ENCODE results near the gene CLCN3.
"Not testable (repeated sequence)": the region's sequence is repeated elsewhere in the genome, so short reads cannot be mapped to it uniquely, and the experiment has no call there.

Gene CLCN3

DNA sequence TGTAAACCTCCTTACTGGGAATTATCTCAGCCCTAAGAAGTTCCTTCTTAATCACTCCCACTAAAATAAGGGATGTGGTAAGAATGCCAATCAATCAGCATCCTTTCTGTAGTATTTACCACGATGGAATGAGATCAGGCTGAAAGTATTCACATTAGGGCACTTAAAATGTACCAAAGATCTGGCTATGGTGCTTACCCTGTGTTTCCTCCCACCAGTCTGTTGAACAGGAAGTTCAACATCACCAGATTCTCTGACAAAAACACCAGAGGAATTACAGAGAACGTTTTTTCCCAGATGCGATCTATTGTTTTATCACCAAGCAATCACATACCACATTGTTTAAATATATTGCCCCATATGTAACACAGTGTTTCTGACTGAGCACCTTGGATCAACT lies 2.1 kb upstream of the CLCN3 start:
- peak; percentile 22 to 71 for DNase-seq

DNA sequence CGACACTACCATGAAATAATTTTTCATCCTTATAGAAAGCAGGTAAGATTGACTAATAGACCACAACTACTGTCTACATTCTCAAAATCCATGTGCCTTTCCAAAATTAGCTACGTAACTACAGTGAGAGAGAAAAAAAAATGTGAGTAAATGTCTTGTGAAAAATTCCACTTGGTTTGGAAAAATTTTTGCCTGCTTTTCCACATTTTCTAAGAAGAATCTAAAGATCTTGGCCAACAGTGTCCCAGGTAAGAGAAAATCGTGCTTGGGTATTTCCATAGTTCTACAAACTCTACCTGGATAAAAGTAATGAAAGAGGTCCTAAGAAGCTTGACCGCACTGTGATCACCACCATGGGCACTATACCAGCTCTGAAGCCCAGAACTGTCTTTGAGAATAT lies 1.4 kb upstream of the CLCN3 start:
- no peak for DNase-seq

DNA sequence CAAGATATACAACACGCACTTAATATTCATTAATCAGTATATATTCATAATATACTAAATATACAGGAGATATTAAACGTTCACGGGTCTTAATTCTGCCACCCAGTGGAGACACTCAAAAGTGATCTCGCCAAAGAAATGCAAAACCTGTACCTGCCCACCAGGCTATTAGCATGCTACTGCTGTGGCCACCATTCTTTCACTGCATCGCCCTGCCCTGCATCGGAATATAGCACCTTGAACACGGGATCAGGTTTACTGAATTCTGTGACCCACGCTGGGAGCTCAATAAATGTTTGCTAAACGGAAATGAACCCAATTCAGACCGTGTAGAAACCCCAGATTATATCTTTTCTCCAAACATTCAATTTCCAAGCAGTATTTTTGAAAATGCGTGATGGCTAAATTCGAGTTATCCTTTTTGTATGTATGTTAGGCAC lies 840 bp upstream of the CLCN3 start:
- peak in 1 of 2 donors; percentile 40 for DNase-seq

DNA sequence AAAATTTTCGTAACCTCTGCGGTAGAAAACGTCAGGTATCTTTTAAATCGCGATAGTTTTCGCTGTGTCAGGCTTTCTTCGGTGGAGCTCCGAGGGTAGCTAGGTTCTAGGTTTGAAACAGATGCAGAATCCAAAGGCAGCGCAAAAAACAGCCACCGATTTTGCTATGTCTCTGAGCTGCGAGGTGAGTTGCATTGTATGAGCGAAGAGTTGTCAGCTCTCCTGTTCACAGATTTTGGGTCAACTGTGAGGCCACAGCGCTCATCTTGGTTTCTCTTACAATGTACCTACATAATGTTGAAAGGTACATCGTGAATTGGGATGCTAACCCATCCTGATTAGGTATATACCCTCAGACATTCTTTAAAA lies 486 bp downstream of the CLCN3 start:
- peak in 1 of 2 donors; percentile 24 for DNase-seq

DNA sequence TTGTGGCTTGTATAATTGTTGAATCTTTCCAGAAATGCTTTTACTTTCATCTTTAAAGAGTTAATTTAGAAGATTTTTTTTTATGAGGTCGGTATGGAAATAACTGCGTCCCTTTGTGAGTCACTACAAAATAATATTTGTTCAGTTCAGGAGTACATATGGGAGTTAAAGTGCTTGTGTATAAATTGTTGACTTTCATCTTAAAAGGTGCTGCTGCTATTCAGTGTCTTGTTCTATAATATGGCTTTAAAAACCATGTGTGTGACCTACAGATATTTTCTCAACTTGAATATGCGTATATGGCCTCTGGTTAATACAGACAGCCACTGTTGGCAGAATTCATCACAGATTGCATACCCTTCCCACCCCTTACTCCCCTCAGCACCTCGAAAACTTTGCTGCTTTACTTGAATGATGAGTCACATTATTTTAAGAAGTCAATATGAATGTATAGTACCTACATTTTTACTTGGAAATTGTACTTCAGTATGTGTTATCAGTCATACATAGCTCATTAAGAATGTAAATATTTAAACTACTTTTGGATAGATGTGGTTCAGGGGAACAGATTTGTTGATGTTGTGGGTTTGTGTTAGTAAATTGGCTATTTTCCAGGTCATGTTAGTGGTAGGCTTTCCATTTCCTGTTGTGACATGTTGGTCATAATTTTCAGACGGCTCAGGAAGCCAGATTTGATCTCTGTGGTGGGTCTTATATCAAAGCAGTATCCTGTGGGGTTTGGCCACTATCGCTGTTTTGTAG lies 1.5 kb downstream of the CLCN3 start:
- DNase-seq: peak; percentile 40 to 42

DNA sequence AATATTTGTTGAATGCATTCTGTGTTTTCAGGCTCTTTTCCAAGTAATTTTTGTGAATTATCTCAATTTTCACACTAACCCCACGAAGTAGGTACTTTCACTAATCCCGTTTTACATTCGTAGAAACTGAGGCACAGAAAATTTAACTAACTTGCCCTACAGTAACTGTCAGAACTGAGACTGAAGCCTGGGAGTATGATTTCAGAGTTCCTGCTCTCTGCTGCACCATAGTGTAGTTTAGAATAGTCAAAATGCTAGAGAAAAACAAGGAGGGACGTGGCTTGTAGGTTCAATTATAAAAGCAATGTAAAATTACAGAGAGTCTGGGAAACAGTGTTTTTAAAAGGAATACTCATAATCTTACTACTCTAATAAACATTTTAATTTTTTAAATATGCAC lies 2.2 kb downstream of the CLCN3 start:
- no peak for DNase-seq

DNA sequence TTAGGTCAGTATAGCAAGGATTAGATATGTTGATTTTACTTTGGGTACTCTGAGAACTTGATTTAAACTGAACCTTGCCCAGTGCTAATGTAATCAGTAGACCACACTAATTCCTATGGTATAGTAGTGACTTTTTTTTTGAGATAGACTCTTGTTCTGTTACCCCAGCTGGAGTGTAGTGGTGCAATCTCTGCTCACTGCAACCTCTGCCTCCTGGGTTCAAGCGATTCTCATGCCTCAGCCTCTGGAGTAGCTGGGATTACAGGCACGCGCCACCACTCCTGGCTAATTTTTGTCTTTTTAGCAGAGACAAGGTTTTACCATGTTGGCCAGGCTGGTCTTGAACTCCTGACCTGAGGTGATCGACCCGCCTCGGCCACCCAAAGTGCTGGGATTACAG lies 3.6 kb downstream of the CLCN3 start:
- not testable (repeated sequence) for DNase-seq

DNA sequence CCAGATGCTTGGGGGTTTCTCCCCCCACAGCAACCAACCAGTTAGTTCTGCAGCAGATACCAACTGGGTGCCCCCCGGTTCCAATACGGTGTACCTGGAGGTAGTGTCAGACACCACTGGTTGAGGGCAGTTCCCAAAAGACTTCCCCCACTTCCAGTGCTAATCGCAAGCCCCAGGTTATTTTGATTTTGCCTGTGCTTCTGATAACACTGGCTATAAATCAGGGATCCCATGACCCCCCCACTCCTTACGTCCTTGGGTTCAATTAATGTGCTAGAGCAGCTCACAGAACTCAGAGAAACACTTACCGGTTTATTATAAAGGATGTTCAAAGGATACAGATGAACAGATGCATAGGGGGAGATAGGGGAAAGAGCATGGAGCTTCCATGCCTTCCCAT lies 5.5 kb downstream of the CLCN3 start:
- DNase-seq: no peak

DNA sequence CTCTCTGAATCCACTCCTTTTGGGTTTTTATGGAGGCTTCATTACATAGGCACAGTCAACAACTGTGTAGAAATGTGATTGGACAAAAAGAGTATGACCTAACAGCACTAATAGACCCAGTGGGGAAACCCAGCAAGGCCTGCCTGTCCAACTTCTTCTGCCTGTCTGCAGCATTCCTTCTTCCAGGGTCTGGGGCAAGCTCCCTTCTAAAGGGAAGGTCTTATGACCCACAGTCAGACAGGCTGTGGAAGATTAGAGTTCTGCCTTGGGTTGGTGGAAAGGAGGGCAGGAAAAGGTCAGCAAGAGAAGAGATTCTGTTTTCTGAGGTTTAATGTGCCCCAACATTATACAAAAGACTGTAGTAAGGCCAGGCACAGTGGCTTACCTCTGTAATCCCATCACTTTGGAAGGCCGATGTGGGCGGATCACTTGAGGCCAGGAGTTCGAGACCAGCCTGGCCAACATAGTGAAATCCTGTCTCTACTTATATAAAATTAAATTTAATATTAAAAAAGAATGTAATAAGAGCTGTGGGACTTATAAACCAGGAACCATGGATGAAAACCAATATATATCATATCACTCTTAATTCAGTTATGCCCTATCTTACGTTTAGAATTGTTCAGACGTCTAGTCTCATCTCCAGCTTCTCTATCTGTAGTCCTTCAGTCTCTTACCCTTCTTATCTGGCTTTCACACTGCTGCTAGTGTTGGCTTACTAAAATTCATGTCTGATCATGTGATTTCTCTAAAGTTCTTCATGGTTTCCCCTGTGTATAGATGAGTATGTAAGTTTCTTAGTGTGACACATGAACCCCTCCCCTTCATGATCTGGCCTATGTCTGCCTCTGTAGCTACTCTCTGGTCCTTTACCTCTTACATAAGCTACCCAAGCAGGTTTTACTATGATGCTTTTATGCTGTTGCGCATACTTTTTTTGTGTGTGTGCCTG lies 6.2 kb downstream of the CLCN3 start:
- no peak for DNase-seq

DNA sequence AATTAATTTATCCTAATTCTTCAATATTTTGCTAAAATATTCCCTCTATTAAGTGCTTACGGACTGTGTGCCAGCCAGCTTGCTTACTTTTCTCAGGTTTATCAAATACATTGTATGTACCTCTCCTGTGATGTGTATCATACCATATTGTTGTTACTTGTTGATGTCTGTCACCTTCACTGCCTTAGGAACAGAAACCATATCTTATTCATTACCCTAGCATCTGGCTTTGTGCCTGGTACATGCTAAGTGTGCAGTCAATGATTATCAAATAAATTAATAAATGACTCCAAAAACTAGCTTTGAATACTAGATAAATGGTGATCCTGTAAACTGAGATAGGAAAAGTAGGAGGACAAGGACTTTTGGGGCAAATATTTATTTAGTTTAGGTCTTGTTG lies 6.9 kb downstream of the CLCN3 start:
- no peak for DNase-seq

DNA sequence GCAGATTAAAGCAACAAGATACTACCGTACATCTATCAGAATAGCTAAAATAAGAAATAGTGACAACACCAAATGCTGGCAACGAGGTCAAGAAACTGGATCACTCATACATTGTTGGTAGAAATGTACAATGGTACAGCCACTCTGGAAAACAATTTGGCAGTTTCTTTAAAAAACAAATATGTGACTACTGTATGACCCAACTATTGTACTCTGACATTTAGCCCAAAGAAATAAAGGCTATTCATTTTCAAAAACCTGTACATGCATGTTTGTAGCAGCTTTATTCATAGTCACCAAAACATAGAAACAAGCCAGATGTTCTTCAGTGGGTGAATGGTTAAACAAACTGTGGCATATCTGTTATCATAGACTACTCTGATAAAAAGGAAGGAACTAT lies 8.2 kb downstream of the CLCN3 start:
- DNase-seq: no peak

DNA sequence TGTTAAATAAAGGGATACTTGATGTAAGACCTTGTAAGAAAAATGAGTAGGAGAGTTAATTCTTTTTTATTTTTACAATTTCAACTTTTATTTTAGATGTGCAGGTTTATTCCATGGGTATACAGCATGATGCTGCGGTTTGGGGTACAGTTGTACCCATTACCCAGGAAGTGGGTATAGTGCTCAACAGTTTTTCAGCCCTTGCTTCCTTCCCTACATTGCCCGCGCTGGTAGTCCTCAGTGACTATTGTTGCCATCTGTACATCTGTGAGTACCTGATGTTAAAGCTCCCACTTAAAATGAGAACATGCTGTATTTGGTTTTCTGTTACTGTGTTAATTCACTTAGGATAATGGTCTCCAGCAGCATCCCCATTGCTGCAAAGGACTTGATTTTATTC lies 9.7 kb downstream of the CLCN3 start:
- DNase-seq: no peak

DNA sequence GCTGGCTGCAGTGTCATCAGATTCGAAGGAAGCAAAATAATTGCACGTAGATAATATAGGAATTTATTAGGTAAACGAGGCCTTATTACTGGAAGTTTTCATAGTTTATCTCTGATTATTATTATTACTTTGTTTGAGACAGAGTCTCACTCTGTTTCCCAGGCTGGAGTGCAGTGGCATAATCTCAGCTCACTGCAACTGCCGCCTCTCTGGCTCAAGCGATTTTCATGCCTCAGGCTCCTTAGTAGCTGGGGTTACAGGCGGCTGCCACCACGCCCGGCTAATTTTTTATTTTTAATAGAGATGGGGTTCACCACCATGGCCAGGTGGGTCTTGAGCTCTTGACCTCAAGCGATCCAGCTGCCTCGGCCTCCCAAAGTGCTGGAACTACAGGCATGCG lies 12.5 kb downstream of the CLCN3 start:
- DNase-seq: no peak

DNA sequence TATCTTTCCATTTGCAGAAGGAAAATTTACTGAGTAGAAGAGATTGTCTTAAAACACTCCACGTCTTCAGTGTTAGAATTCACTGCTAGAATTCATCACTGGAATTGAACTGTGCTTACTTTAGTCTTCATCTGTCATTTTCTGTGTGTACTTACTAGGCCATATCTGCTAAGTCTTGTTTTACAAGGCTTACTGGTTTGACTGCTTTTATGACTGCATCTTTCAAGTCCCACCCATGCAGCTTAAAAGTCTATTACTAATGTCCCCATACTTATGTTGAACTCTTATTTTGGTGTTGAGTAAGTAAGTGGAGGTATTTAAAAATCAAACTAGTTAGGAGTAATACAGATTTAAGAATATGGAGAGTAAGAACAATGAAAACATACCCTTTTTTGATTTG lies 14.6 kb downstream of the CLCN3 start:
- DNase-seq: no peak

DNA sequence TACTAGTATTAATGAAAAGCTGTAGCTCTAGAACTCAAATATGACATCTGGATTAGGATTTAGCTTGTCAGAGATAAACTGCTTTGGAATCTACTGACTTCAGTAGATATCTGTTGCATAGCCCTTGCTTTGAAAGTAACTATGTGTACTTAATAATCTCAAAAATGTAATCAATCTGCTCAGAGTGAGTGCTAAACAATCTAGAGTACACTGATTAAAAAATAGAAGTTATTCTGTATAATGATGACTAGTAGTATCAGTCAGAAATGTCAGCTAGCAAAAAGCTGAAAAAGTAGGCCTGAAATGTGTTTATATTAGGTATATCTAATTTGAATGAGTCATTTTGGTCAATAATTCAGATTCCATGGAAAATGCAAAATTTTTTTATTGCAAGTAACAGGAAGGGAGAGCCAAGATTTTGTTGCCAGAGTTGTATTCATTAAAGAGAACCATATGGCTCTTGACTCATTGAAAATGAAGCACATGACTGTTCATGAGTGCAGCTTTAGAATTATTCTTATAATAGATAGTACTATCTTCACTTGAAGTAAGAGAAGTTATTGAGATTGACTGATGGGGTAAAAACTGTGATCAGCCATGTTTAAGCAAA lies 20.0 kb downstream of the CLCN3 start:
- no peak for DNase-seq

DNA sequence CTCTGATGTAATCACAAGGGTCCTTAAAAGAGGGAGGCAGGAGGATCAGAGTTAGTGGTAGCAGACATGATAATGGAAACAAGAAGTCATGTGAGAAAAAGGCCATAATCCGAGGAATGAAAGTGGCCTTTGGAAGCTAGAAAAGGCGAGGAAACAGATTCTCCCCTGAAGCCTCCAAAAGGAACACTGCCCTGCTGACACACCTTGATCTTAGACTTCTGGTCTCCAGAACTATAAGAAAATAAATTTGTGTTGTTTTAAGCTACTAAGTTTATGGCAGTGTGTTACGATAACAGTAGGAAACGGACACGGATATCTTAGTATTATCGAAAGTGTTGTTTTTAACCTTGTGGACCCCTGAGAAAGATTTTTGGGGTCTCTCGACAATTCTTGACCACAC lies 24.4 kb downstream of the CLCN3 start:
- DNase-seq: no peak

DNA sequence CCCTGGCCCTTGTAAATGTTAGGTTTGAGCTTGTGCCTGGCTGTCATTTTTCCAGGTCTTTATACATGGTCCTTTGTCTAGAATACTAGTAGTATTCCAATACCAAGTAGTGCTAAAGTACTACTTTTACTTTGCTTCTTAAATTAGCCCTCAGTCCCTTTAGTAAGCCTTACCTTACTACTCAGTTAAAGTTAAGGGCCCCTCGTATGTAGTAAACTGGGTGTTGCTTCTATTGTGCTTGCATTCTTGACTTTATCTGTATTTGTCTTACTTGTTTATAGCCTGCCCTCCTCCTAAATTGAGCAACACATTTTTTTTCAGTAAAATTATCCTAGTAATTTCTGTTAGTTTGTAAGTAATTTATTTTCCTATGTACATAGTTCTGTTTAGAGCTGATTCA lies 25.2 kb downstream of the CLCN3 start:
- no peak for DNase-seq

DNA sequence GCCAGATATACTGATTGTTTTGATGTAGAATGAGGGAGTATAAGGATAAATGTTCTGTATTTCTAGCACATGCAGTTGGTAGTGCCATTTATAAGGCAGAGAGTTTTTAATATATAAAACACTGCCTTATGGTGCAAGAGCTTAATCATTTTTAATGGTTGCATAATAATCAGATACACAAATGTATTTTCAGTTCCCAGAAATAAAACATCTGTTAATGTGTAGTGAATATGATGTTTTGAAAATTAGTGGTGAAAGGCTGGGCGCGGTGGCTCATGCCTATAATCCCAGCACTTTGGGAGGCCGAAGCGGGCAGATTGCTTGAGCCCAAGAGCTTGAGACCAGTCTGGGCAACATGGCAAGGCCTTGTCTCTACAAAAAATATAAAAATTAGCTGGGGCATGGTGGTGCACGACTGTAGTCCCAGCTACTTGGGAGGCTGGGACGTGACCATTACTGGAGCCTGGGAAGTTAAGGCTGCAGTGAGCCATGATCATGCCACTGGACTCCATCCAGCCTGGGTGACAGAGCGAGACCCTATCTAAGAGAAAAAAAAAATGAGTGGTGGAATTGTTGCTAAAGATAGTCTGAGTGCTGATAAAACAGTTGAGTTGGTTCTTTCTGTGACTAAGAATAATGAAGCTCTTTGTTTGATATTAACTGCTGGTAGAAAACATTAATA lies 29.3 kb downstream of the CLCN3 start:
- DNase-seq: no peak

DNA sequence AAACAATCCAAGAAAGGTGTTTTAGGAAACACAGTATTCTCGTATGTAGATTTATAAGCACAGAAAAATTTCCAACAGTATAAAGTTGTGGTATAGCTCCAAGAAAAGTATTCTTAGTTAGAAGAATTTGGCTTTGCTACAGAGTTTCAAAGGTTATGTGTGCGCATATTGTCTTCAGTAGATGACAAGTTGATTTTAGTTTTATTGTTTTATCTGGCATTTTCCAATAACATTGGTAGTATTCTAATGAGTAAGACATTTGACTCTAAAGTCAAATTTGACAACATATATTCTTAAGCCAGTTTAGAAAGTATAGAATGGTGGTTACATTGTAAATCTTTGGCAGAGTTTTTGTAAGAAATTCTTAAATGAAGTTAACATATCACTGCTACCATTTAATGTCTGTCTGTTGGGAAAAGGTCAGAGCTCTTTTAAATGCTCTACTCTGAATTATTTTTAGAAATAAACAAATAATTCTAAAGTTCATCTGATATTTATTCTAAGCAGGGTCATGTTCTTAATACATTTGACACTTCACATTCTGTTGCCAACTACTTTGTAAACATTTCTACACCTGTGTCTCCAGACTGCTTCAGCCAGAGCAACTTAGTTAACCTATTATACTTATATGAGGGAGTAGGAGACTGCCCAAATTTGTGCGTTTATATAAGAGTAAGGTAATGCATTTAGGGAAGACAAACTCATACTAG lies 30.0 kb downstream of the CLCN3 start:
- DNase-seq: no peak

DNA sequence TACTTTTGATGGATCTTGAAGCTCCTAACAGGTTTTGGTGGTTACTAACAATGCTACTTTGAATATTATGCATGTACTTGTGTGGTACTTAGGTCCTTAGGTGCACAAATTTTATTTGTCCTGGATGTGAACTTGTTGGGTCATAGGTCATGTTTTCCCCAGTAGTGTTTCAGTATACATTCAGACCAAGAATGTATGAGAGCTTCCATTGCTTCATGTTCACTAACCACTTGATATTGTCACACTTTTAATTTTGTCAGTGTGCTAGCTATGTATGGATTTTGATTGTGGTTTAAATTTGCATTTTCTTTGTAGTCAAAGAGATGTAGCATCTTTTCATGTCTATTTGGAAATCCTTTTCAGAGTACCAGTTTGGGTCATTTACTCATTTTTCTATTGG lies 32.2 kb downstream of the CLCN3 start:
- DNase-seq: no peak

DNA sequence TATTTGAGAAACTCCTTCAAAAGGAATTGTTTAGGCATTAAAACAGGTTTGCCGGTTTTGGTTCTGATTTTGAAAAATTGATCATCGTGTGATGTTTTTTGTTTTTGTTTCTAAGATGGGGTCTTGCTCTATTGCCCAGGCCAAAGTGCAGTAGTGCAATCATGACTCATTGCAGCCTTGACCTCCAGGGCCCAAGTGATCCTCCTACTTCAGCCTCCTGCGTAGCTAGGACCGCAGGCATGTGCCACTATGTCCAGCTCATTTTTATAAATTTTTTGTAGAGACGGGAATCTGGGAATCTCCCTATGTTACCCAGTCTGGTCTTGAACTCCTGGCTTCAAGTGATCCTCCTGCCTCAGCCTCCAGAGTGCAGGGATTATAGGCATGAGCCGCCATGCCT lies 35.0 kb downstream of the CLCN3 start:
- DNase-seq: no peak

DNA sequence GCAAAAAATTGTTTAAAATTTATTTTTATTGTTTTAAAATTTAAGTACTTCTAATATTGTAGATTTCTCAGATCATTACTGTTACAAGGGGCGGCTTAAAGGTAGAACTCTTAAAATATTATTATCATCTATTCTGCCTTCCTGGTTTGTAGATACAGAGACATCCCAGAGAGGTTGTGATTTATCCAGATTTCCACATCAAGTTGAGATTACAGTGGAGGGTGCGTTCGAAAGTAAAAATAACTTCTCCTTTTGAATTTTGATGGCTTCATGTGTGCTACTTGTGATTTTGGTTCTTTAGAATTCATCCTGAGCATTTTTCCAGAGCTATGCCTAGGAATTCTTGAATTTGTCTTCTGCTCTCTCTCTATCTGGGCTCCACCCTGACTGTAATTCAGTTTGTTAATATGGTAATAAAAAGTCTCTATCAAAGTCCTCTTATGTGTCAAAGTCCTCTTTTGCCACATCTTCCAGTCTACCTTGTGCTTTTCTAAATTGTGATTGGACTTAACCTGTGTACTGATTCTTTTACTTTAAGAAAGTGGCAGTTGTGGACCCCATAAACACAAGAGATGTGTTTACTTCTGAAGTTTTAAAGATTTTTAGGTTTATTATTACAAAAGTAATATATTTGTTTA lies 37.2 kb downstream of the CLCN3 start:
- peak; percentile 45 to 48 for DNase-seq

All from inflammatory macrophage treated with lipopolysaccharide for 1 hour (primary cell).